ENCODE results near the gene FILIP1L.

Gene FILIP1L

DNA sequence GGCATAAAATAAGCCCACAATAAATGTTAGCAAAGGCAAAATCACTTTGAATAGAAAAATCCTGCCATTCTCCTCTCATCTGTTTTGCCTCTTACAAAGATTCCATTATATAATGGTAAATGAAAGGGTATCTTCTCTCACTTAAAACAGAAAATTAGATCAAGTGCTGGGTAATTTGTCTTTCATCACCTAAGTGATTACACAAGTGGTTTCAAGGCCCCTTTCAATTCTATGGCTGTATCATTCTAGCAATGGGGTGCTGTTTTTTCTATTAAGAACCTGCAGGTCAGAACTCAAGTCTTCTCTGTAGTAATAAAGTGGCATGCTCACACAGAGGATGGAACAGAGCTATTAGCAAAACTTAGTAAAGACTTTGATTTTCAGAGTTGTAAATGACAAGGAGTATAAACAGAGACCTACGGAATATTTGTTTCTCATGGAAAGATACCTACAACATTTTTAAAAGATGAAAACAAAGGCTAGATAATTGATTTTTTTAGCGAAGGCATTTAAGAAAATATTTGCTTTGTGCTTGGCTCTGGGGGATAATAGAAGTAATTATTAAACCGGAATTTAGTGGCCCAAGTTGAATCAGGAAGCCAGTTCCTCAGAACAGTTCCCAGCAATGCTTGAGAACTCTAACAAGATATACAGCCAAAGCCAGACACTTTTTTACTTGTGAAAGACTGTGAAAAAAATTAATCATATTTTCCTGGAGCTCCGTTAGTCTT is 159.2 kb downstream of the FILIP1L start:
- peaks cover 2% of the 10 kb centered on the region for H3K79me2 ChIP-seq (ENCODE audit: control insufficient read depth, insufficient read depth, low read length, poor library complexity)
- no peaks in the 10 kb centered on the region for H3K36me3 ChIP-seq (ENCODE audit: control insufficient read depth in 1 of 2, insufficient read depth in 2 of 2, low read length in 2 of 2)
- H4K91ac ChIP-seq (ENCODE audit: low read depth, low read length) = no peak overlapping the region
- H2BK120ac ChIP-seq (ENCODE audit: insufficient read depth, low read length, poor library complexity) = no peak overlapping the region
- no peak overlapping the region for H2AFZ ChIP-seq (ENCODE audit: insufficient read depth, low read length, poor library complexity)
- H3K18ac ChIP-seq (ENCODE audit: low read length) = no peak overlapping the region
- no peak overlapping the region for H3K9ac ChIP-seq (ENCODE audit: low read length)
- H3K9me3 ChIP-seq (ENCODE audit: insufficient read depth, low read depth, low read length) = no peaks in the 10 kb centered on the region
- H3K14ac ChIP-seq (ENCODE audit: low read length) = no peak overlapping the region
- no peak overlapping the region for H3K4me3 ChIP-seq (ENCODE audit: low read depth, low read length)
- H2BK12ac ChIP-seq (ENCODE audit: low read length) = no peak overlapping the region
- no peak overlapping the region for H2AK5ac ChIP-seq (ENCODE audit: low read length)
- WGBS (ENCODE audit: extremely low coverage, insufficient coverage, insufficient read length) = no CpG with 5 or more reads among the region's 4 CpGs
- no peak overlapping the region for H3K27ac ChIP-seq (ENCODE audit: low read depth, low read length)
- no peak overlapping the region for H3K4ac ChIP-seq (ENCODE audit: low read depth, low read length)
- no peak overlapping the region for H4K12ac ChIP-seq (ENCODE audit: low read depth, low read length)
- no peaks in the 10 kb centered on the region for H3K79me1 ChIP-seq (ENCODE audit: low read length)
- no peak overlapping the region for H3K23ac ChIP-seq (ENCODE audit: low read length)
- no peaks in the 10 kb centered on the region for H3K4me1 ChIP-seq (ENCODE audit: control insufficient read depth in 1 of 2, insufficient read depth in 2 of 2, low read length in 2 of 2)
- DNase-seq = no peak
- no peaks in the 10 kb centered on the region for H3K27me3 ChIP-seq (ENCODE audit: insufficient read depth, low read length)
- H3K4me2 ChIP-seq (ENCODE audit: low read length) = no peak overlapping the region
- no peak overlapping the region for H2BK5ac ChIP-seq (ENCODE audit: low read depth, low read length, poor library complexity)
- no peak overlapping the region for H4K8ac ChIP-seq (ENCODE audit: low read depth, low read length)

DNA sequence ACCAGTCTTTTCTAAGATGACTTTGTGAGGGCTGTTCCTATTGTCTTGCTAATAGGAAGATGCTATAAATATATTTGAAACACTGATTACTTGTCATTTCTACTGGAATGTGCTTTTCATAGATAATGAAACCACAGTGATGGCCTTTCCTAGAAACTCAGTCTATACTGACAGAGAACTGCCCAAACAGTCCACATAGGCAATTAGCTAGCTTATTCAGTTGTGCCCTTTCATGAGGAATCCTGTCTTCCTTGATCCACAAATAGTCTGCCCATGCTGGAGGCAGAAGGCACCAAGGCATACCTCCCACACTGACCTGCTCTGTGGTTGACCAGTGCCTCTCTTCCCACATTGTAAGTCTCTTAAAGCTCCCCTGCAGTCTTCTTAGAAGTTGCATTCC is 160.7 kb downstream of the FILIP1L start:
- no peaks in the 10 kb centered on the region for H3K36me3 ChIP-seq (ENCODE audit: control insufficient read depth in 1 of 2, insufficient read depth in 2 of 2, low read length in 2 of 2)
- no peak overlapping the region for H4K12ac ChIP-seq (ENCODE audit: low read depth, low read length)
- H4K8ac ChIP-seq (ENCODE audit: low read depth, low read length) = no peak overlapping the region
- H3K79me2 ChIP-seq (ENCODE audit: control insufficient read depth, insufficient read depth, low read length, poor library complexity) = peaks cover 2% of the 10 kb centered on the region
- no peak for DNase-seq
- H3K4me3 ChIP-seq (ENCODE audit: low read depth, low read length) = peak overlapping the region; percentile 6
- no peak overlapping the region for H2BK12ac ChIP-seq (ENCODE audit: low read length)
- H3K27ac ChIP-seq (ENCODE audit: low read depth, low read length) = no peak overlapping the region
- H3K4ac ChIP-seq (ENCODE audit: low read depth, low read length) = no peak overlapping the region
- no peak overlapping the region for H2AK5ac ChIP-seq (ENCODE audit: low read length)
- no peak overlapping the region for H3K14ac ChIP-seq (ENCODE audit: low read length)
- no peak overlapping the region for H3K18ac ChIP-seq (ENCODE audit: low read length)
- no peaks in the 10 kb centered on the region for H3K27me3 ChIP-seq (ENCODE audit: insufficient read depth, low read length)
- H3K4me1 ChIP-seq (ENCODE audit: control insufficient read depth in 1 of 2, insufficient read depth in 2 of 2, low read length in 2 of 2) = no peaks in the 10 kb centered on the region
- H2AFZ ChIP-seq (ENCODE audit: insufficient read depth, low read length, poor library complexity) = no peak overlapping the region
- no peak overlapping the region for H2BK120ac ChIP-seq (ENCODE audit: insufficient read depth, low read length, poor library complexity)
- no peak overlapping the region for H3K4me2 ChIP-seq (ENCODE audit: low read length)
- no peaks in the 10 kb centered on the region for H3K79me1 ChIP-seq (ENCODE audit: low read length)
- no peaks in the 10 kb centered on the region for H3K9me3 ChIP-seq (ENCODE audit: insufficient read depth, low read depth, low read length)
- H3K9ac ChIP-seq (ENCODE audit: low read length) = no peak overlapping the region
- H3K23ac ChIP-seq (ENCODE audit: low read length) = no peak overlapping the region
- H4K91ac ChIP-seq (ENCODE audit: low read depth, low read length) = no peak overlapping the region
- H2BK5ac ChIP-seq (ENCODE audit: low read depth, low read length, poor library complexity) = no peak overlapping the region

DNA sequence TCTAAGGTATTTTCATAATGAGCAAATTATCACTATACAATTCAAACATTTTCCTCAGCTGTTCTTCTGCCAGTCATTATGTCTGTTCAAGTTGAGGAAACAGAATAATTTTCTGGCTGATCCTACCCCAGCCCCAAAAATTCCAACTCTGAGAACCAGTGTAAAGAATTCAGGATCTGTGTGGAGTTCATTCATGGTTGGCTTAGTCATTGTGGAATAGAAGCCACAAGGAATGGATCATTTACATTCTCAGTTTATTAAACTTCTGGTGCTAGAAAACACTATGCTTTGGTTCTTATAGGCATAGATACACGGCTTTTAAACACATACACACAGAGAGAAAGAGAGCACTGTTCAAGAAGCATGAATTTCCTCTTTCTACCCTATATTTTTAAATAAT is 162.0 kb downstream of the FILIP1L start:
- Histone ChIP-seq H3K23ac (ENCODE audit: low read length) (no peak overlapping the region), H4K91ac (ENCODE audit: low read depth, low read length) (no peak overlapping the region), H2BK12ac (ENCODE audit: low read length) (no peak overlapping the region), H2AFZ (ENCODE audit: insufficient read depth, low read length, poor library complexity) (no peak overlapping the region), H3K4ac (ENCODE audit: low read depth, low read length) (no peak overlapping the region), H3K4me2 (ENCODE audit: low read length) (no peak overlapping the region), H3K27ac (ENCODE audit: low read depth, low read length) (no peak overlapping the region), H3K36me3 (ENCODE audit: control insufficient read depth in 1 of 2, insufficient read depth in 2 of 2, low read length in 2 of 2) (no peaks in the 10 kb centered on the region), H3K4me1 (ENCODE audit: control insufficient read depth in 1 of 2, insufficient read depth in 2 of 2, low read length in 2 of 2) (no peaks in the 10 kb centered on the region), H2AK5ac (ENCODE audit: low read length) (no peak overlapping the region), H3K14ac (ENCODE audit: low read length) (no peak overlapping the region), H3K27me3 (ENCODE audit: insufficient read depth, low read length) (no peaks in the 10 kb centered on the region), H3K9ac (ENCODE audit: low read length) (no peak overlapping the region), H3K79me1 (ENCODE audit: low read length) (no peaks in the 10 kb centered on the region), H3K4me3 (ENCODE audit: low read depth, low read length) (no peak overlapping the region), H4K12ac (ENCODE audit: low read depth, low read length) (no peak overlapping the region), H3K18ac (ENCODE audit: low read length) (no peak overlapping the region), H4K8ac (ENCODE audit: low read depth, low read length) (no peak overlapping the region), H3K9me3 (ENCODE audit: insufficient read depth, low read depth, low read length) (no peaks in the 10 kb centered on the region), H2BK120ac (ENCODE audit: insufficient read depth, low read length, poor library complexity) (no peak overlapping the region), H3K79me2 (ENCODE audit: control insufficient read depth, insufficient read depth, low read length, poor library complexity) (no peaks in the 10 kb centered on the region), H2BK5ac (ENCODE audit: low read depth, low read length, poor library complexity) (no peak overlapping the region)
- DNase-seq = no peak
- no CpG with 5 or more reads among the region's 1 CpG for WGBS (ENCODE audit: extremely low coverage, insufficient coverage, insufficient read length)

DNA sequence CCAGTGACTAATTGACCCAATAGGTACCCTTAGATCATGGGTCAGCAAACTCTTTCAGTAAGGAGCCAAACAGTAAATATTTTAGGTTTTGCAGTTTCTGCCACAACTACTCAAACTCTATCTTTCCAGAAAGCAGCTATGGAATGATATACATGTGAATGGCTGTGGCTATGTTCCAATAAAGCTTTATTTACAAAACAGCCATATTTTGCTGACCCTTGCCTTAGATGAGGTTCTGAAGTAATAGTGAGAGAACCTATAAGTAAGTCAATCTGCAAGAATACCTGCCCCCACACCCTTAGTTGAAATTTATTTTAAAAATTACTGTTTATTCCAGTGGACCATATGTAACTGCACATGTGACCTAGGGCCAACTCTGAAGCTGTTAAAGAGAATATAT is 162.6 kb downstream of the FILIP1L start:
- Histone ChIP-seq H3K36me3 (ENCODE audit: control insufficient read depth in 1 of 2, insufficient read depth in 2 of 2, low read length in 2 of 2) (no peaks in the 10 kb centered on the region), H4K8ac (ENCODE audit: low read depth, low read length) (no peak overlapping the region), H2AK5ac (ENCODE audit: low read length) (no peak overlapping the region), H3K14ac (ENCODE audit: low read length) (no peak overlapping the region), H3K27ac (ENCODE audit: low read depth, low read length) (no peak overlapping the region), H2BK12ac (ENCODE audit: low read length) (no peak overlapping the region), H3K9ac (ENCODE audit: low read length) (no peak overlapping the region), H3K79me1 (ENCODE audit: low read length) (no peaks in the 10 kb centered on the region), H2BK120ac (ENCODE audit: insufficient read depth, low read length, poor library complexity) (no peak overlapping the region), H3K4ac (ENCODE audit: low read depth, low read length) (no peak overlapping the region), H3K23ac (ENCODE audit: low read length) (no peak overlapping the region), H3K4me1 (ENCODE audit: control insufficient read depth in 1 of 2, insufficient read depth in 2 of 2, low read length in 2 of 2) (no peaks in the 10 kb centered on the region), H3K18ac (ENCODE audit: low read length) (no peak overlapping the region), H3K27me3 (ENCODE audit: insufficient read depth, low read length) (no peaks in the 10 kb centered on the region), H4K91ac (ENCODE audit: low read depth, low read length) (no peak overlapping the region), H3K9me3 (ENCODE audit: insufficient read depth, low read depth, low read length) (no peaks in the 10 kb centered on the region), H3K79me2 (ENCODE audit: control insufficient read depth, insufficient read depth, low read length, poor library complexity) (no peaks in the 10 kb centered on the region), H3K4me2 (ENCODE audit: low read length) (no peak overlapping the region), H2BK5ac (ENCODE audit: low read depth, low read length, poor library complexity) (no peak overlapping the region), H2AFZ (ENCODE audit: insufficient read depth, low read length, poor library complexity) (no peak overlapping the region), H4K12ac (ENCODE audit: low read depth, low read length) (no peak overlapping the region), H3K4me3 (ENCODE audit: low read depth, low read length) (no peak overlapping the region)
- no peak for DNase-seq
